ENCODE results near the gene SLC7A7.
"Not testable (repeated sequence)": the region's sequence is repeated elsewhere in the genome, so short reads cannot be mapped to it uniquely, and the experiment has no call there.

The SLC7A7 gene

GRCh38 chr14:22786685-22787084, 28.6 kb downstream of the SLC7A7 start:
- no peak for DNase-seq (ENCODE audit: low read depth)

- no peak for DNase-seq (ENCODE audit: low read depth)
These were observed 33.8 kb downstream of the SLC7A7 start for GRCh38 chr14:22781301-22781991.

GRCh38 chr14:22780941-22781300, 34.3 kb downstream of the SLC7A7 start:
- no peak for DNase-seq (ENCODE audit: low read depth)

- DNase-seq (ENCODE audit: low read depth), result no peak
These were observed 35.0 kb downstream of the SLC7A7 start for GRCh38 chr14:22780105-22780679.

GRCh38 chr14:22778084-22778483, 37.2 kb downstream of the SLC7A7 start:
- no peak for DNase-seq (ENCODE audit: low read depth)

GRCh38 chr14:22776849-22777248, 38.4 kb downstream of the SLC7A7 start:
- DNase-seq (ENCODE audit: low read depth), result not testable (repeated sequence)

- DNase-seq (ENCODE audit: low read depth), result no peak
These were observed 39.0 kb downstream of the SLC7A7 start for GRCh38 chr14:22776215-22776614.

- DNase-seq (ENCODE audit: low read depth), result no peak
These were observed 41.1 kb downstream of the SLC7A7 start for GRCh38 chr14:22774011-22774706.

- no peak for DNase-seq (ENCODE audit: low read depth)
These were observed 41.8 kb downstream of the SLC7A7 start for GRCh38 chr14:22773162-22774010.

GRCh38 chr14:22772725-22773124, 42.5 kb downstream of the SLC7A7 start:
- DNase-seq (ENCODE audit: low read depth), result no peak

- DNase-seq (ENCODE audit: low read depth), result no peak
These were observed 44.6 kb downstream of the SLC7A7 start for GRCh38 chr14:22770481-22771187.

- DNase-seq (ENCODE audit: low read depth), result no peak
These were observed 45.9 kb downstream of the SLC7A7 start for GRCh38 chr14:22769369-22769768.

- no peak for DNase-seq (ENCODE audit: low read depth)
These were observed 46.3 kb downstream of the SLC7A7 start for GRCh38 chr14:22768947-22769346.

- no peak for DNase-seq (ENCODE audit: low read depth)
These were observed 48.0 kb downstream of the SLC7A7 start for GRCh38 chr14:22767323-22767589.

- peak; percentile 92 for DNase-seq (ENCODE audit: low read depth)
These were observed 48.5 kb downstream of the SLC7A7 start, which contains the start of gene OXA1L for GRCh38 chr14:22766457-22767322. Gene OXA1L (plus strand): TSS chr14:22766688. CDS start chr14:22766702, 14 bp downstream.

GRCh38 chr14:22764382-22764781, 50.9 kb downstream of the SLC7A7 start:
- no peak for DNase-seq (ENCODE audit: low read depth)

- no peak for DNase-seq (ENCODE audit: low read depth)
These were observed 53.5 kb downstream of the SLC7A7 start for GRCh38 chr14:22761734-22762133.

- not testable (repeated sequence) for DNase-seq (ENCODE audit: low read depth)
These were observed 57.1 kb downstream of the SLC7A7 start for GRCh38 chr14:22757972-22758650.

GRCh38 chr14:22753586-22753985, 61.6 kb downstream of the SLC7A7 start:
- DNase-seq (ENCODE audit: low read depth), result no peak

- DNase-seq (ENCODE audit: low read depth), result no peak
These were observed 62.8 kb downstream of the SLC7A7 start for GRCh38 chr14:22752422-22752821.
